Natural killer cell treated with Interleukin-12 subunit alpha and Interleukin-12 subunit beta and Interleukin-15 and Interleukin-18, amount 100 ng/mL, for 72 hours (primary cell): ENCODE measurements around the gene DENND2A. TPM values are rescaled to one million over a fixed set of nuclear protein-coding genes. Genes with fewer than 3 reads are reported as not detected.

ENCODE experiments used
- ATAC-seq, 2 donors: fragments of 150-1000 bp; cut with Tn5 transposase in 1 of 2; sonication (Bioruptor Pico), chemical (Tn5 transposase) in 1 of 2; 2 replicates each; pipeline ENCODE4 v1.10.0; 2021
- DNase-seq: peaks from one replicate; pipeline ENCODE4 v3.0.0; 2022; ENCODE audit warnings: low spot score
- H3K27ac Mint-ChIP-seq, 2 donors: 1 replicate in 1 of 2; 2 replicates in 1 of 2; pipeline ENCODE4 v1.8.0; 2022; ENCODE audit warnings: mixed read lengths in 2 of 2, mild to moderate bottlenecking in 1 of 2, moderate library complexity in 1 of 2
- H3K27me3 Mint-ChIP-seq, 2 donors: 1 replicate in 1 of 2; 2 replicates in 1 of 2; pipeline ENCODE4 v1.8.0; 2022; ENCODE audit warnings: mixed read lengths in 2 of 2
- H3K36me3 Mint-ChIP-seq: one replicate; pipeline ENCODE4 v1.8.0; 2022; ENCODE audit warnings: mixed read lengths
- H3K4me1 Mint-ChIP-seq, 2 donors: 1 replicate in 1 of 2; 2 replicates in 1 of 2; pipeline ENCODE4 v1.8.0; 2022; ENCODE audit warnings: low read depth in 2 of 2, mixed read lengths in 2 of 2, mild to moderate bottlenecking in 1 of 2
- H3K4me3 Mint-ChIP-seq: one replicate; pipeline ENCODE4 v1.8.0; 2022; ENCODE audit warnings: mixed read lengths
- H3K9me3 Mint-ChIP-seq: 2 replicates; pipeline ENCODE4 v1.8.0; 2022; ENCODE audit warnings: mixed read lengths
- total RNA-seq, 2 donors: library from RNA; stranded (reverse); gene quantifications; one replicate each; pipeline ENCODE4 v1.2.3, GENCODE V29; 2022

DENND2A gene
- total RNA-seq, 2 donors from 2014 or later, result not detected

- DNase-seq (no peak), ATAC-seq (no peak)
- Mint-ChIP-seq H3K27ac (no peak overlapping the region), H3K4me3 (no peak overlapping the region), H3K4me1 (no peaks in the 10 kb centered on the region), H3K36me3 (no peaks in the 10 kb centered on the region), H3K9me3 (no peaks in the 10 kb centered on the region), H3K27me3 (peaks cover 7% of the 10 kb centered on the region in 2 donors)
Measured at GRCh38 chr7:140609646-140610045, 31.0 kb downstream of the DENND2A start.

GRCh38 chr7:140607441-140607989, 33.1 kb downstream of the DENND2A start:
- H3K4me3 Mint-ChIP-seq, result no peak overlapping the region
- ATAC-seq, result peak in 1 of 2 donors; percentile 43
- H3K27me3 Mint-ChIP-seq, result peaks cover 4 to 7% of the 10 kb centered on the region in 2 donors
- H3K9me3 Mint-ChIP-seq, result no peaks in the 10 kb centered on the region
- no peak overlapping the region for H3K27ac Mint-ChIP-seq
- H3K36me3 Mint-ChIP-seq, result no peaks in the 10 kb centered on the region
- H3K4me1 Mint-ChIP-seq, result no peaks in the 10 kb centered on the region
- DNase-seq, result no peak

- ATAC-seq (no peak), DNase-seq (no peak)
- H3K9me3 Mint-ChIP-seq, result no peaks in the 10 kb centered on the region
- H3K27me3 Mint-ChIP-seq, result peaks cover 4% of the 10 kb centered on the region in 2 donors
- H3K27ac Mint-ChIP-seq, result no peak overlapping the region
- no peak overlapping the region for H3K4me3 Mint-ChIP-seq
- no peaks in the 10 kb centered on the region for H3K36me3 Mint-ChIP-seq
- no peaks in the 10 kb centered on the region for H3K4me1 Mint-ChIP-seq
Measured at GRCh38 chr7:140605337-140605736, 35.3 kb downstream of the DENND2A start.

GRCh38 chr7:140604760-140605159, 35.9 kb downstream of the DENND2A start:
- no peaks in the 10 kb centered on the region for H3K36me3 Mint-ChIP-seq

GRCh38 chr7:140604076-140604475, 36.5 kb downstream of the DENND2A start:
- H3K4me3 Mint-ChIP-seq, result no peak overlapping the region
- DNase-seq (no peak), ATAC-seq (no peak)
- H3K27me3 Mint-ChIP-seq, result peaks cover 10 to 13% of the 10 kb centered on the region in 2 donors
- no peaks in the 10 kb centered on the region for H3K36me3 Mint-ChIP-seq
- no peaks in the 10 kb centered on the region for H3K4me1 Mint-ChIP-seq
- H3K27ac Mint-ChIP-seq, result no peak overlapping the region
- no peaks in the 10 kb centered on the region for H3K9me3 Mint-ChIP-seq

More at GRCh38 chr7:140604760-140605159, 35.9 kb downstream of the DENND2A start:
- no peak overlapping the region for H3K4me3 Mint-ChIP-seq
- ATAC-seq, result no peak
- no peaks in the 10 kb centered on the region for H3K4me1 Mint-ChIP-seq
- DNase-seq, result no peak
- H3K27ac Mint-ChIP-seq, result no peak overlapping the region
- peaks cover 9 to 10% of the 10 kb centered on the region in 2 donors for H3K27me3 Mint-ChIP-seq
- H3K9me3 Mint-ChIP-seq, result no peaks in the 10 kb centered on the region

- H3K36me3 Mint-ChIP-seq, result no peaks in the 10 kb centered on the region
- DNase-seq, result no peak
- ATAC-seq, result peak in 1 of 2 donors; percentile 27
- H3K4me1 Mint-ChIP-seq, result no peaks in the 10 kb centered on the region
- no peak overlapping the region for H3K27ac Mint-ChIP-seq
- no peaks in the 10 kb centered on the region for H3K9me3 Mint-ChIP-seq
- H3K27me3 Mint-ChIP-seq, result peaks cover 17 to 18% of the 10 kb centered on the region in 2 donors
- no peak overlapping the region for H3K4me3 Mint-ChIP-seq
Measured at GRCh38 chr7:140601566-140602174, 38.9 kb downstream of the DENND2A start.

GRCh38 chr7:140600341-140600740, 40.3 kb downstream of the DENND2A start:
- DNase-seq (no peak), ATAC-seq (no peak)
- H3K27me3 Mint-ChIP-seq, result peaks cover 17 to 20% of the 10 kb centered on the region in 2 donors
- no peaks in the 10 kb centered on the region for H3K36me3 Mint-ChIP-seq
- no peaks in the 10 kb centered on the region for H3K4me1 Mint-ChIP-seq
- no peak overlapping the region for H3K27ac Mint-ChIP-seq
- no peaks in the 10 kb centered on the region for H3K9me3 Mint-ChIP-seq
- H3K4me3 Mint-ChIP-seq, result no peak overlapping the region

- peaks cover 28 to 36% of the 10 kb centered on the region in 2 donors for H3K27me3 Mint-ChIP-seq
- no peak for DNase-seq
- ATAC-seq, result no peak
Measured at GRCh38 chr7:140597428-140597949, 43.1 kb downstream of the DENND2A start.

GRCh38 chr7:140596519-140597427, 43.8 kb downstream of the DENND2A start:
- no peak overlapping the region for H3K4me3 Mint-ChIP-seq
- H3K9me3 Mint-ChIP-seq, result no peaks in the 10 kb centered on the region
- no peak for DNase-seq
- no peaks in the 10 kb centered on the region for H3K36me3 Mint-ChIP-seq
- no peak overlapping the region for H3K27ac Mint-ChIP-seq
- ATAC-seq, result no peak
- H3K4me1 Mint-ChIP-seq, result peaks cover 5 to 9% of the 10 kb centered on the region in 2 donors
- H3K27me3 Mint-ChIP-seq, result peaks cover 25 to 36% of the 10 kb centered on the region in 2 donors

More at GRCh38 chr7:140597428-140597949, 43.1 kb downstream of the DENND2A start:
- Mint-ChIP-seq H3K9me3 (no peaks in the 10 kb centered on the region), H3K4me3 (no peak overlapping the region), H3K4me1 (peaks cover 5 to 9% of the 10 kb centered on the region in 2 donors), H3K36me3 (no peaks in the 10 kb centered on the region), H3K27ac (no peak overlapping the region)

- no peak overlapping the region for H3K4me3 Mint-ChIP-seq
- H3K27me3 Mint-ChIP-seq, result peaks cover 25 to 34% of the 10 kb centered on the region in 2 donors
- H3K9me3 Mint-ChIP-seq, result no peaks in the 10 kb centered on the region
- DNase-seq (no peak), ATAC-seq (no peak)
- H3K36me3 Mint-ChIP-seq, result no peaks in the 10 kb centered on the region
- peaks cover 5 to 9% of the 10 kb centered on the region in 2 donors for H3K4me1 Mint-ChIP-seq
- H3K27ac Mint-ChIP-seq, result no peak overlapping the region
Measured at GRCh38 chr7:140595468-140596092, 45.0 kb downstream of the DENND2A start.

GRCh38 chr7:140594131-140594691, 46.4 kb downstream of the DENND2A start:
- ATAC-seq (no peak), DNase-seq (no peak)
- H3K36me3 Mint-ChIP-seq, result no peaks in the 10 kb centered on the region
- H3K4me3 Mint-ChIP-seq, result no peak overlapping the region
- H3K9me3 Mint-ChIP-seq, result no peaks in the 10 kb centered on the region
- H3K4me1 Mint-ChIP-seq, result peaks cover 5 to 9% of the 10 kb centered on the region in 2 donors
- H3K27ac Mint-ChIP-seq, result no peak overlapping the region
- peaks cover 18 to 23% of the 10 kb centered on the region in 2 donors for H3K27me3 Mint-ChIP-seq

- Mint-ChIP-seq H3K4me3 (no peak overlapping the region), H3K4me1 (peaks cover 5 to 9% of the 10 kb centered on the region in 2 donors), H3K27ac (no peak overlapping the region), H3K36me3 (no peaks in the 10 kb centered on the region), H3K9me3 (no peaks in the 10 kb centered on the region), H3K27me3 (peaks cover 18 to 23% of the 10 kb centered on the region in 2 donors)
- ATAC-seq, result no peak
- no peak for DNase-seq
Measured at GRCh38 chr7:140593672-140593982, 47.0 kb downstream of the DENND2A start.

- H3K4me1 Mint-ChIP-seq, result peaks cover 5 to 9% of the 10 kb centered on the region in 2 donors
- DNase-seq (no peak), ATAC-seq (no peak)
- no peaks in the 10 kb centered on the region for H3K9me3 Mint-ChIP-seq
- no peaks in the 10 kb centered on the region for H3K36me3 Mint-ChIP-seq
- peaks cover 18 to 23% of the 10 kb centered on the region in 2 donors for H3K27me3 Mint-ChIP-seq
- H3K27ac Mint-ChIP-seq, result no peak overlapping the region
- H3K4me3 Mint-ChIP-seq, result no peak overlapping the region
Measured at GRCh38 chr7:140592964-140593671, 47.5 kb downstream of the DENND2A start.
